Measurements from ENCODE around the gene HSPA12B.

The HSPA12B gene

DNA sequence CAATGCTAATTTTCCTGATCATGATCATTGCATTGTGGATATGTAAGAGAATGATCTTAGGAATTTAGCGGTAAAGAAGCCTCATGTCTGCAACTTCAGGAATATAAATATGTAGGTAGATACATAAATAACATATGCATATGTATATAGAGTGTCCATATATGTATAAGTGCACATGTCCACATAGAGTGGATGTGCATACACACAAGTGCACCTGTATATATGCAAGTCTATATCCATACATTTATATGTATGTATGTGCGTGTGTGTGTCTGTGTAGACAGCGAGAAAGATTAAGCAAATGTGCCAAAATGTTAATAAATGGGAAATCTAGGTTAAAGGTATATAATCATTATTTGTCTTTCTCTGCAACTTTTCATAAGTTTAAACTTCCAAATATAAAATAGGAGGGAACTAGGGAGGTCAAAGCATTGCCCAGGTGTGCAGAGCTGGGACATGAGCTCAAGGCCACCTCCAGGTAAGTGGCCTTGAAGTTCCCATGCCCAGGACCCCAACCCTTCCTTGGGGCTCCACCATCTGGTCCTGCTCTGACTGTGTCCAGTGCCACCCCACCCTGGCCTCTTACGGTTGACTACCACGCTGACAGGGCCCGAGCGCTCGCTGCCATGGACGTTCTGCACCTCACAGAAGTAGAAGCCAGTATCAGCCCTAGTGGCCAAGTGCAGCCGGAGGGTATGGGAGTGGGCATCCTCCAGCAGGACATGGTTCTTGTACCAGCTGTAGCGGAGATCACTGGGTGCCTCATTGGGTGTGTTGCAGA, 29.7 kb upstream of the HSPA12B start:
- DNase-seq (ENCODE audit: low read depth in 2 of 3, low spot score in 1 of 3) = no peak

DNA sequence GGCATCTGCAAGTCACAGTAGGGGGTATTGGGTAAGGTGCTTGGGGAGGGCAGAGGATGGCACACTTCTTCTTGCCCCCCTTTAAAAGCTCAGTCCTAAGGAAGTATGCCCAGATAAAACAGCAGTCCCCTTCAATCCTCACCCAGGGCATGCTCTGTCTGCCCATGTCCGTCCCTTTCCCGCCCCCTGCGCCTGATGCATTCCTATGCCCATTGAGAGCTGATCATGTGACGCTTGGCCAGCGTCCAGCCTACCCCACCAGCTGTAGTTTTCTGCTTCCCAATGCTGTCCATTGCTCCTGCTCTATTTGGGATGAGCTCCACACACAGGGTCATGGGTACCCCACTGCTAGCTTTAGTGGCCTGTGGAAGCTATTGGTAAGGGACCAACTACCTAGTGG, 28.4 kb upstream of the HSPA12B start:
- DNase-seq (ENCODE audit: low read depth in 2 of 3, low spot score in 1 of 3) = no peak

DNA sequence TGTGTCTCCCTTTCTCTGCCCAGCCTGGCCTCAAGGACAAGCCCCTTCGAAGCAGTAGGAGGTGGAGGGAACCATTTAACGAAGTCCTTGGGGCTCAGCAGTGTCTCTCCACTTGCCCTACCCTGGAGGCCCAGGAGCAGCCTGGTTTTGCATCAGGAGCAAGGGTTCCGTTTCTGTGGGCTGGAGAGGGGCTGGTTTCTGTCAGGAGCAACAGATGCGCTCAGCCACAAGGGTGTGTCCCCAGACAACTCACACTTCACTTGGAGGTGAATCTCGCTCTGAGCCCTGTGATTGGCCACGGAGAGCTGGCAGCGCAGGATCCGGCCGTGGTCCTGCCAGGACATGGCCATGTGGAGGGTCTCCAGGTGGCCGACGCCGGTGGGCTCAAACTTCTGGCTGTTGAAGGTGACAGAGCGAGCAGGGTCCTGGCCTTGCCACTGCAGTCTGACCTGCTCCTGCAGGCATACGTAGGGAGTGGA, 27.0 kb upstream of the HSPA12B start:
- DNase-seq (ENCODE audit: low read depth in 2 of 3, low spot score in 1 of 3) = no peak

DNA sequence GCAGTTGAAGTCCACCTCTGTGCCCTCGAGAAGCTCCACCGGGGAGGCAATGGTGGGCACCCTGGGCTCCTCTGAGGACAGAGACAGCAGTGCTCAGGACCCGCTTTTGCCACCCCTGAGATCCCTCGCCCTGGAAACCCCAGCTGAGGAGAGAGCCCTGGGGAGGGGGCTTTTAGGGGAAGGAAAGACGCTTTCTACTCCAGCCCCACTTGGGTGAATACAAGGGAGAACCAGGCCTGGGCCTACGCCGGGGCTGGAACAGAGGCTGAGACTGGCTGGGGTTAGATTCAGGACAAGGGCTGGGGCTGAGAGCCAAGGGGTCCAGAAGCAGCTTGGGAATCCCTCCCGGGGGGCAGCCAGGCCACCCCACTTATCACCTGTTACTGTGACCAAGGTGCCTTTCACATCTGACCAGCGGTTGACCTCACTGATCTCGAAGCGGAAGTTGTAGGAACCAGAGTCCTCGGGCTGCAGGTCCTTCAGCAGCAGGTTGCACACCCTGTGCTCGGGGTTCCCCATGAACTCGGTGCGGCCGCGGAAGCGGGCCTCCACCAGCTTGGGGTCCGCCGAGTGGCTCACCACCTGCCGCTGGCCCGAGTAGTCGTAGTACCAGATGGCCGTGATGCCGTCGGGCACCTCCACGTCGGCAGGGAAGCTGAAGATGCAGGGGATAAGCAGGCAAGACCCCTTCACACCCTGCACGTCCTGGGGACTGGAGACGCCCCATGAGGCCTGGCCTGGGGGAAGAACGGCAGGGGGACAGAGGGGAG, 26.3 kb upstream of the HSPA12B start:
- no peak for DNase-seq (ENCODE audit: low read depth in 2 of 3, low spot score in 1 of 3)

DNA sequence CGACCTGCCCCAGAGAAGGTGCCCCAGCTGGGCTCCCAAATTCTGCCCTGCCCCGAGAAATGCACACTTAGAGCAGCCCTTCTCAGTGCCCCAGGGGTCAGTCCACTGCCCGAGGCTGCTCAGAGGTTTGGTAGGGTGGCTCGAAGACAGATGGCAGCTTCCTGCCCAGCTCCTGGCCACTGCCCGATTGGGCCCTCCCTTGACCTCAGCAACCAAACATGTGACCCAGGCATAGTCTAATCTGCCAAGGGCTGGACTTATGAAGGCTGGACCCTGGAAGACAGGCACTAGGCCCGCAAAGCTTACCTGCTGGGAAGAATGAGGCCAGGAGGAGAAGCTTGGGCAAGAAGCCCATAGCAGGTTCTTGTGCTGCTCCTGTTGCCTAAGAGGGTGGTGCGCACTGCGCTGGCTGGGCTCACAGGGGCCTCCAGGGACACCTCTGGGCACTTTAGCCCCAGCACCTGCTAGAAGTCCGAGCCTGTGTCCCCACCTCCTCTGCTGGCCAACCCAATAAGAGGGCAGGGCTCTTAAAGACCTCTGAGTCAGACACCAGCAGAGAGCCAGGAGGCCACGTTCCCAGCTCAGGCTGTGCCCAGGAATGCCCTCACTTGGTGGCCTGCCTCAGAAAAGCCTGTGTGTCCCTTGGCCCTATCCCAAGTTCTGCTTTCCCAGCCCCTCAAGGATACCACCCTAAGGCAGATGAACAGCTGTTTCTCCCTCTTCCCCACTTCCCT, 25.5 kb upstream of the HSPA12B start:
- DNase-seq (ENCODE audit: low read depth in 2 of 3, low spot score in 1 of 3) = no peak

DNA sequence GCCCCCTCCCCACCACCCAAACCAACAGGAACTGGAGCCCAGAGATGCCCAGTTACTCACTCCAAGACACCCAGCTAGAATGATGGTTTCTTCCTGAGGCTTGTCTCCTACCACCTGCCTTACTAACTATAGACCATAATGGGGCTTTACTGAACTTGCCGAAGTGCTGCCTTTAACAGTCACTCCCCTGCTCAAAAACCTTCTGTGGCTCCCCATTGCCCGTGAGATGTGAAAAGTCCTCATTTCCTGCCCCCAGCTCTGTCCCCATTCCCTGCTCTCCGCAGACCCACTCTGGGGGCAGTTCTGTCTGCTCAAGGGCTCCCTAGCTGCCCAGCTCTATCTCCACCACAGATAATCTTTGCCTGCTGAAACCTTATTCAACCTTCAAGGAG, 25.0 kb upstream of the HSPA12B start:
- DNase-seq (ENCODE audit: low read depth in 2 of 3, low spot score in 1 of 3) = no peak

DNA sequence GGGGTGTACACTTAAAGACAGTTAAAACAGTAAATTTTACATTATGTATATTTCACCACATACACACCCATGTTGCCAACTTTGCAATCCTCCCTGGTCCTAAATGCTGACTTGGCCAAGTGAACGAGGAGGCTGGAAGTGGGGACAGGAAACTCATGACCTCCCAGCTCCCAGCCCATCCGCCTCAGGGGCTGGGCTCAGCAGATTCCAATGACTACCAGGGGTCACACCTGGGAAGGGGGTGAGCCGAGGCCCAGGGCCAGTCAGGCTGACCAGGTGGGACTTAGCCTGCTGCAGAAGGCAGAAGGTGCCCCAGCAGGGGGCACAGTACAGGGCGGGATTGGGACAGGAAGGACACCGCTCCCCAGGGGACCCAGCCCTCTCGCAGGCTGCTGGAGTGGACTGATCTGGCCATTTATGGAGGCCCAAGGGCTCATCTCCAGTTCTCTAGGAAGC, 22.4 kb upstream of the HSPA12B start:
- no peak for DNase-seq (ENCODE audit: low read depth in 2 of 3, low spot score in 1 of 3)

DNA sequence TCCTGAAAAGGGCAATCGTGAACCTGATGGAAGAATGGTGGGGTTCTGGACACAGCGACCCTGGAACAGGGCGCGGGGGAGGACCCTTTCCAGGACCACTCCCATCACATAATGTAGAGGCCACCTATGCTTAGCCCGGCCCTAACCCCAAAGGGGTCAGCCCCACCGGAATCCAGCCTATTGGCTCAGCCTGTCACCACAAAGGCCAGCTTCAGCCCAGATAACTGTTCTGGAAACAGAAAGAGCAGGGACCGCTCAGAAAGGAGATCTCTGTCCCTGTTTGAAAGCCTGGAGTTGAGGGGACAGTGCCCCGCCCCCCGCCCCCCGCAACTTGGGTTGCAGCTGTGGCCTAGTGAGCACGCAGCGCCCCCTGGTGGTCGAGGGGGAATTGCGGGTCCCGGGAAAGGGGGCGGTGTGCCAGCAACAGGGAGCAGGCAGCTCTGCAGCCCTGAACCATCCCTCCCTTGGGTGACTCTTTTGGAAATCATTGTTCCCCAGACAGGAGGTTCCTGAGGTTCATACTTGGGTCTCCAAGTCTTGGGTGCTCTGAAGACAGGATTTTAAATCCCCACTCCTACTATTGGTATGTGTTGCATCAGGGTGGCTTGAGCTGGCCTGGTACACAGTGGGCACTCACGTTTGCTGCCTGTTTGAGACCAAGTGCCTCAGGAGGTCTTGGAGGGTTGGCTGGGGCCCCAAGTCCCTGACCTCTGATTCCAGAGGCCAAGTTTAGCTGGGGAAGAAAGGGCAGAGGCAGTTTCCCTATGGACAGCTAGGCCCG, 21.6 kb upstream of the HSPA12B start:
- DNase-seq (ENCODE audit: low read depth in 2 of 3, low spot score in 1 of 3) = peak; percentile 49 to 83 (median 67)

DNA sequence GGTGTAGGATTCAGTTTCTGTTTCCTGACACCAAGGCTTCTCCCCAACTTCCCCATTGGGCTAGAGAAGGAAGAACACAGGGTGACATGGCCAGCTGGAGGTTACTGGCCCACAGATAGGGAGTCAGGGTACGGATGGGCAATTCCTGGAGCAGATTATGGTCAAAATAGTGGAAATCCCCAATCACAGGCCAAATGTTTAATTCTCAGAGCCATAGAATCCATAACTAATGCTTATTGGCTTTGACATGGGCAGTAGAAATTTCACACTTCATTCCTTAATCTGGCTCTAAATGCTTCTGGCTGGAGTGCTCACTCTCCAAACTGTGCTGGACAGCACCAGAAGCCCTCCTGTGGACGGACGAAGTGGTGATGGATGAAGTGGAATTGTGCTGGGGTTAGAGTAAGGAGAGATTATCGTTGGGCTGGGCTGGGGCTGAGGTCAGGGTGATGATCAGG, 21.0 kb upstream of the HSPA12B start:
- no peak for DNase-seq (ENCODE audit: low read depth in 2 of 3, low spot score in 1 of 3)

DNA sequence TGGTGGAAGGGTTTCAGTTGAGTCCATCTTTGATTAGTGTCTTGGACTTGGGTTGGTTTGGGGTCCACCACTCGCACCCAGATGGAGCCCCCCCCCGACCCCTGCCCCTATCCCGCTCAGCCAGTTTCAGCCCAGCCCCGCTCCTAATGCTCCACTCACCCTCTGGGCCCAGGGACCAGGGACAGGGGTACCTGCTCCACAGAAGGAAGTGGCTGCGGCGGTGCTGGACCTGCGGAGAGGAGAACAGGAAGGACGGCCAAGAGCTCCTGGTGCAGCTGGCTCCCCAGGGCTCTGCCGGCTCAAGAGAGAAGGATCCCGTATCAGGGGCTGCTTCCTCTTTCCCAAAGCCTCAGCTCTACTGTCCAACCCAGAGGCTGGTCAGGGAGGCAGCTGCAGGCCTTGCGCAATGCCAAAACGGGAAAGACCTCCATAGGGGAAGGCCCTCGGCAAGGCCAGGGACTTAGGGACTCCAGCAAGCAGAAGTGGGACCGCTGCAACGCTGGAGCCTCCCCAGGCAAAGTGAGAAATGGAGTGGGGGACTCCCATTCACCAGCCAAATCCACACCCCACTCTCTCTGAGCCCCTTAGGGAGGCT, 20.1 kb upstream of the HSPA12B start, which contains the start of gene SIGLEC1:
Gene SIGLEC1, minus strand, starts transcription at position 322 of the 595 bp plus-strand sequence. CDS start 5,472 bp downstream, outside the sequence.
- DNase-seq (ENCODE audit: low read depth in 2 of 3, low spot score in 1 of 3) = no peak

DNA sequence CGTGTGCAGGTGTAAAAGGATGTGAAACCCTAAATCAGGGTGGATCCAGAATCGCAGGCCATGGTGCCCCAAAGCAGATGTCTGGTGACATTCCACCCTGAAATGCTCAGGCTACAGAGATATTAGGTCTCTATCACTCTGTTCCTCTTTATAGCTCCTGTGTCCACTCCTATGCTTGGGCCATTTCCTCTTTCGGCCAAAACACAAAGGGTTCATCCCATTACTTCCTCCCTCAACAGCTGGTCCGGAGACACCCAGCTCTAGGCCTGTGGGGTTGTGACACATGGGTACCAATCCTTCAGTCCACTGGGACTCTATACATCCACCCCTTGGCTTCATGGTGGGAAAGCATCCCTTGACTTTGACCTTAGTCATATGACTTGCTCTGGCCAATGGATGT, 18.4 kb upstream of the HSPA12B start:
- no peak for DNase-seq (ENCODE audit: low read depth in 2 of 3, low spot score in 1 of 3)

DNA sequence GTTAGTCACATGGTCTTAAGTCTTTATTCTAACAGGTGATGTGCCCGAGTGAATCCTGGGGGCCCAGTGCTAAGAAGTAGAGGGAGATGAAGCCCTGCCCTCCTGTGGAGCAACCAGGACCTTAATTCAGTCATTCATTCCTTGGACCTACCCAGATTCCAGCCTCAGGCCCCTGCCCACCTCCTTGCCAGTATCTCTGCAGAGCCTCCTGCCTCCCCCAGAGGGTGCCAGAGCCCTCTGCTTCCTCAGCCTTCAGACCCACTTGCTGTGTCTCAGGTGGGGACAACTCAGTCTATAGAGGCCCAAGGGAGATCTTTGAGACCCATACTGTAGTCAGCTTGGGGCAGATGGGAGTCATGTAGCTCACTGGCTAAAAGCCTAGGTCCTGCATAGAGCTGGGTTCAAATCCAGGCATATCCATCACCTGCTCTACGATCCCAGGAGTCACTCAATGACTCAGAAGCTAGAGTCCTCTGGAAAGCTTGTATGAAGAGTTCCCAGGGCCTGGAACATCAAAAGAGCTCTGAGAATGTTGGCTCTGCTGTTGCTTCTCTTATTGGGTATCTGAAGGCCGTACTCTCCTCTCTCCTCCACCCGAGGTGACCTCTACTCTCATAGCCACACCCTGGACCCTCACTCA, 16.2 kb upstream of the HSPA12B start:
- DNase-seq (ENCODE audit: low read depth in 2 of 3, low spot score in 1 of 3) = peak in 2 of 3 donors; percentile 3 to 10

DNA sequence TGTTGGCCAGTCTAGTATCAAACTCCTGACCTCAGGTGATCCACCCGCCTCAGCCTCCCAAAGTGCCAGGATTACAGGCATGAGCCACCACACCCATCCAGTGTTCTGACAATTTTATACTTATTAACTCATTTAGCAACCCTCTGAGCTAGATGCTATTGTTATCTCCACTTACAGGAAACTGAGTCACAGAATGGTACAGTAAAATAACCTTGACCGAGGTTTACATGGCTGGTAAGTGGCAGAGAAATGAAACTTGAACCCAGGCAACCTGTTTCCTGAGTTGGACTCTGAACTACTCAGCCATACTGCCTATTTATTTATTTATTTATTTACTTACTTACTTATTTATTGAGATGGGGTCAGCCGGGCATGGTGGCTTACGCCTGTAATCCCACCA, 13.4 kb upstream of the HSPA12B start:
- DNase-seq (ENCODE audit: low read depth in 2 of 3, low spot score in 1 of 3) = no peak

DNA sequence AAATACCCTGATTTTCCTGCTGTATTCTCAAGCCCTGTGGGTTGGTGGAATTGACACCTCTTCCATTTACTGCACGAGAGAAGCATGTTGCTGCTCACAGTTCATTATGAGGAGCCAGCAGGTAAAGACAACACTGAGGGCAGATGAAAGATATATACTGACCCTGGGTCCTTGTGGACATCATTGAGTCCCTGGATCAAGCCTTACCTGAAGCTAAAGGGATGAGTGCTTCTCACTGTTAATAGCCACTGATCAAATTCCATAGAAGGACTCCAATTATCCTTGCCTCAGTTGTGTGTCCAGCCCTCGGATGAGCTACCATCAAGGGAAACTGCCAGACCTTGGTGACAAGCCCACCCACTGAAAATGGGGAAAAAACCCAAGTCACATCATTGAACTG, 12.4 kb upstream of the HSPA12B start:
- no peak for DNase-seq (ENCODE audit: low read depth in 2 of 3, low spot score in 1 of 3)

DNA sequence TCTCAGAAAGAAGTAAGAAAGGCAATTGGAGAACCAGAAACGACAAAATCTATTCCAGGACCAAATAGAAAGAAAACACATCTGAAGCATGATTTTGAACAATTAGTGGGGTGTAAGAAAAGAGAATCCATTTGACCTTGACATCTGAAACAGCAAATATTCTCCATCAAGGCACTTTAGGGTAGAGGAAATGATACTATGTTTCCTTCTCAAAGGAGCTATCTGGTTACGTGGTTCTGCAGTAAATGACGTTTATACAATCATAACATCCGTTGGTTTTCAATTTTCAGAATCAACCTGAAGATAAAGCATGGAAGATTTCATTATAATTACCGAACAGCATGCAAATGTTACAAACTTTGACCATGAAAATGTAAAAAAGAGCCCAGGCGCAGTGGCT, 11.9 kb upstream of the HSPA12B start:
- no peak for DNase-seq (ENCODE audit: low read depth in 2 of 3, low spot score in 1 of 3)

DNA sequence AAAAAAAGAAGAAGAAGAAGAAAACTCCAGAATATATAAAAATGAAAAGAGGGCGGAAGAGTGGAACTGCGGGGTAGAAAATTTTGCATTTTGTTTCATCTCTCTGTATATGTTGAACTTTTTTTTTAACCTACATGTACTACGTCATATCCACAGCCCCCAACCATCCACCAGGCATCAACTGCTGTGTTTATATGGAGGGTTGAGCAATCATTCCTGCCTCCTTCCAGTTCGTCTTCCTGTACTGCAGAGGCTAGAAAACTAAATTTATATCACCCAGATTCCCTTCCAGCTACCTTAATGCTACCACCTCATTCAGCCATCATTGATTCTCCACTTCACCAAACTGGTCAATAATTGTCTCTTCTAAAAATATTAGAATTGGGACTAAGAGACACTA, 10.6 kb upstream of the HSPA12B start:
- DNase-seq (ENCODE audit: low read depth in 2 of 3, low spot score in 1 of 3) = no peak

DNA sequence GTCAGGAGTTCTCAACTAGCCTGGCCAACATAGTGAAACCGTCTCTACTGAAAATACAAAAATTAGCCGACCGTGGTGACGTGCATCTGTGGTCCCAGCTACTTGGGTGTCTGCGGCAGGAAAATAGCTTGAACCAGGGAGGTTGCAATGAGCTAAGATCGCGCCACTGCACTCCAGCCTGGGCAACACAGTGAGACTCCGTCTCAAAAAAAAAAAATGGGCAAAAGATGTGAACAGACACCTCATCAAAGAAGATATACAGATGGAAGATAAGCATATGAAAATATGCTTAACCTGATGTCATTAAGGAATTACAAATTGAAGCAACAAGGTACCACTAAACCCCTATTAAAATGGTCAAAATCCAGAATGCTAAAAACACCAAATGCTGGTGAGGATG, 9.2 kb upstream of the HSPA12B start:
- no peak for DNase-seq (ENCODE audit: low read depth in 2 of 3, low spot score in 1 of 3)

DNA sequence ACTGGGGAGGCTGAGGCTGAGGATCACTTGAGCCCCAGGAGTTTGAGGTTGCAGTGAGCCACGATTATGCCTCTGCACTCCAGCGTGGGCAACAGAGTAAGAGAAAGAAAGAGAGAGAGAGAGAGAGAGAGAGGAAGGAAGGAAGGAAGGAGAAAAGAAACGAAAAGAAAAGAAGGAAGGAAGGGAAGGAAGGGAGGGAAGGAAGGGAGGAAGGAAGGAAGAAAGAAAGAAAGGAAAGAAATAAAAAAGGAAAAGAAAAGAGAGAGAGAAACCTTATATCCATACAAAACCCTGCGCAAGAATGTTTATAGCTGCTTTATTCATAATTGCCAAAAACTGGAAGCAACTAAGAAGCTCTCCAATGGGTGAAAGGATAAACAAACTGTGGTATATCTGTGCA, 8.1 kb upstream of the HSPA12B start:
- DNase-seq (ENCODE audit: low read depth in 2 of 3, low spot score in 1 of 3) = no peak

DNA sequence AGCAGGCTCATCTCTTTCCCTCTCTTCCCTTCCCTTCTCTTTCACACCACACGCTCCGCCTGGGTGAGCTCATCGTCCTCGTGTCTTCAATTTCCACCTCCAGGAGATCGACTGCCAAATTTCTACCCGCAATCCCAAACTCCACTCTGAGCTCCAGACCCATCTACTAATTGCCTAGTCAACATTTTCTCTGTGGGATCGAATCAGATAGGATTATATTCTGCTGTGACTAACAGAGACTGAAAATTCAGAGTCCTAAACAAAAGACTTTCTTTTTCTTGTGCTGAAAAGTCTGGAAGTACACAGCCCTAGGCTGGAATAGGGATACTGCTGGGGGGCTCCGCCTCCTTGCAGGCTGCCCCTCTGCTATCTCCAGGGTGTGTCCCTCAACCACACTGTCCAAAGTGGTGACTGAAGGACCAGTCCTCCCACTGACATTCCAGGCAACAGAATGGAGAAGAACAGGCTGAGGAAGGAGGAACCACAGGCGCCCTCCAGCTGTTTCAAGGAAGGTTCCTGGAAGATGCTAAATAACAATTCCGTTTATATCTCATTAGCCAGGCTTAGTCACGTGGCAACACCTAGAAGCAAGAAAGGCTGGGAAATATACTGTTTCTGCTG, 5.0 kb upstream of the HSPA12B start:
- DNase-seq (ENCODE audit: low read depth in 2 of 3, low spot score in 1 of 3) = no peak
